K562 (cell line): Measurements from ENCODE around the gene TMIGD3. TPM values are rescaled to one million over a fixed set of nuclear protein-coding genes. Genes with fewer than 3 reads are reported as not detected.

ENCODE experiments used
- ATAC-seq: fragments of 200-7000 bp; cut with Tn5 transposase; 3 replicates; pipeline ENCODE4 v1.9.1; 2020; ENCODE audit warnings: moderate library complexity
- BruUV-seq: library from RNA; stranded (reverse); fragments of 400-500 nt; replicated peaks from 2 replicates; lab custom pipeline; 2021; lab: Mats Ljungman, UMichigan
- CTCF ChIA-PET: fragments of 300-600 bp; formaldehyde crosslinking; extraction: SDS; loops from one replicate; lab custom pipeline; 2021; ENCODE audit warnings: low intra/inter-chr PET ratio; lab: Yijun Ruan, JAX
- POLR2A ChIA-PET: fragments of 300-600, 350-650 bp; sonication (Branson Sonifier 250); formaldehyde crosslinking; extraction: SDS; loops from one replicate; lab custom pipeline; 2021; ENCODE audit warnings: antibody characterized with exemption, inconsistent platforms; lab: Yijun Ruan, JAX
- DNase-seq, 4 experiments: peaks; one replicate each; pipeline versions ENCODE4 v3.0.0 to v3.0.0-alpha.2; 2011 to 2018; ENCODE audit warnings: low spot score in 3 of 4, mixed read lengths in 3 of 4; ENCODE audit errors: extremely low read depth in 1 of 4
- FAIRE-seq: peaks from 2 replicates; lab custom pipeline; 2011; peaks lifted over from hg19 to GRCh38; lab: Jason Lieb, UNC
- H2AFZ ChIP-seq: 2 replicates; pipeline ENCODE4 v1.6.0; 2011; ENCODE audit warnings: low read depth, low read length, control low read depth, inconsistent platforms
- H3K27ac ChIP-seq: fragments of 200-600 bp; 3 replicates; pipeline ENCODE4 v1.8.0; 2011; ENCODE audit warnings: low read depth, mild to moderate bottlenecking, control low read depth, inconsistent platforms, low read length, moderate library complexity, mixed read lengths; ENCODE audit errors: extremely low read depth
- H3K27me3 ChIP-seq, 2 experiments: fragments of 300-600 bp in 1 of 2; 2 replicates in 1 of 2; 3 replicates in 1 of 2; pipeline versions ENCODE4 v1.6.0 to v1.8.0; 2011; ENCODE audit warnings: inconsistent platforms in 2 of 2, low read length in 2 of 2, mild to moderate bottlenecking in 1 of 2, mixed read lengths in 1 of 2, moderate library complexity in 1 of 2; ENCODE audit not compliant: control insufficient read depth in 2 of 2, insufficient read depth in 2 of 2
- H3K36me3 ChIP-seq: fragments of 300-600 bp; 3 replicates; pipeline ENCODE4 v1.8.0; 2011; ENCODE audit warnings: mild to moderate bottlenecking, low read length, inconsistent platforms; ENCODE audit not compliant: control insufficient read depth, insufficient read depth
- H3K4me1 ChIP-seq, 2 experiments: fragments of 200-600 bp in 1 of 2; replicated peaks in 1 of 2; 2 replicates in 1 of 2; 3 replicates in 1 of 2; pipeline versions ENCODE4 v1.5.1 to v1.8.0; 2011; ENCODE audit warnings: inconsistent platforms in 2 of 2, low read length in 2 of 2, mild to moderate bottlenecking in 1 of 2, mixed read lengths in 1 of 2, moderate library complexity in 1 of 2; ENCODE audit not compliant: control insufficient read depth in 2 of 2, insufficient read depth in 2 of 2
- H3K4me2 ChIP-seq: 2 replicates; pipeline ENCODE4 v1.6.1; 2011; ENCODE audit warnings: low read length, control low read depth, inconsistent platforms, mixed read lengths; ENCODE audit not compliant: insufficient read depth
- H3K4me3 ChIP-seq: fragments of 200-600 bp; sonication (generic), shearing (Covaris generic); 2 replicates; pipeline ENCODE4 v1.5.1; 2016; ENCODE audit warnings: control low read depth, inconsistent platforms
- H3K79me2 ChIP-seq: fragments of 200-600 bp; 3 replicates; pipeline ENCODE4 v1.8.0; 2011; ENCODE audit warnings: low read length, inconsistent platforms; ENCODE audit not compliant: control insufficient read depth, insufficient read depth
- H3K9ac ChIP-seq, 2 experiments: 2 replicates each; pipeline versions ENCODE4 v1.6.0 to v1.6.1; 2011; ENCODE audit warnings: low read depth in 2 of 2, low read length in 2 of 2, control low read depth in 1 of 2, inconsistent platforms in 1 of 2, mild to moderate bottlenecking in 1 of 2, mixed read lengths in 1 of 2; ENCODE audit not compliant: insufficient read depth in 1 of 2
- H3K9me1 ChIP-seq: one replicate; pipeline ENCODE4 v1.6.0; 2011; ENCODE audit warnings: inconsistent platforms, mild to moderate bottlenecking, low read length, moderate library complexity; ENCODE audit not compliant: control insufficient read depth, insufficient read depth
- H3K9me3 ChIP-seq: replicated peaks from 2 replicates; pipeline ENCODE4 v1.5.1; 2011; ENCODE audit warnings: low read depth, low read length, inconsistent platforms; ENCODE audit not compliant: control insufficient read depth, insufficient read depth
- H4K20me1 ChIP-seq: replicated peaks from 2 replicates; pipeline ENCODE4 v1.6.1; 2011; ENCODE audit warnings: low read length, inconsistent platforms, mixed read lengths; ENCODE audit not compliant: control insufficient read depth, insufficient read depth
- FOXJ2 ChIP-seq: fragments of 200-800 bp; sonication (Bioruptor generic); IDR thresholded peaks from 2 replicates; pipeline ENCODE4 v1.6.1; 2016; ENCODE audit warnings: missing genetic modification characterization, missing compliant biosample characterization
- HNRNPLL ChIP-seq: fragments of 200-400 bp; formaldehyde crosslinking; IDR thresholded peaks from 2 replicates; pipeline ENCODE4 v1.6.1; 2017; ENCODE audit warnings: low read length, low read depth, mild to moderate bottlenecking; ENCODE audit not compliant: poor library complexity, severe bottlenecking
- KLF6 ChIP-seq: fragments of 250-450 bp; sonication (Bioruptor Pico); IDR thresholded peaks from 2 replicates; pipeline ENCODE4 v1.4.0; 2020; ENCODE audit warnings: mild to moderate bottlenecking, moderate library complexity, borderline replicate concordance
- MECOM ChIP-seq: fragments of 250-450 bp; sonication (Bioruptor Pico); IDR thresholded peaks from 2 replicates; pipeline ENCODE4 v1.8.0; 2022; ENCODE audit warnings: inconsistent platforms
- NFRKB ChIP-seq: fragments of 450-650 bp; IDR thresholded peaks from 2 replicates; pipeline ENCODE4 v1.6.1; 2016; ENCODE audit warnings: low read depth
- PML ChIP-seq: IDR thresholded peaks from 2 replicates; pipeline ENCODE4 v1.6.1; 2012; ENCODE audit warnings: low read length, inconsistent platforms
- RBM14 ChIP-seq: fragments of 200-400 bp; formaldehyde crosslinking; IDR thresholded peaks from 2 replicates; pipeline ENCODE4 v1.6.1; 2018; ENCODE audit warnings: low read depth, mild to moderate bottlenecking, low read length, moderate library complexity, borderline replicate concordance; ENCODE audit not compliant: insufficient read depth
- TRIM24 ChIP-seq, 2 experiments: fragments of 450-650 bp; IDR thresholded peaks; 2 replicates each; pipeline ENCODE4 v1.6.1; 2016
- XRCC3 ChIP-seq: fragments of 450-650 bp; IDR thresholded peaks from 2 replicates; pipeline ENCODE4 v1.6.1; 2017; ENCODE audit warnings: mild to moderate bottlenecking, moderate library complexity
- ZFP36 ChIP-seq: fragments of 150-350 bp; IDR thresholded peaks from 2 replicates; pipeline ENCODE4 v1.6.1; 2018; ENCODE audit warnings: low read length, low read depth; ENCODE audit not compliant: partially characterized antibody
- ZNF717 ChIP-seq: fragments of 250-450 bp; sonication (Bioruptor Pico); IDR thresholded peaks from 2 replicates; pipeline ENCODE4 v1.5.0; 2021
- WGBS: fragments of 100-300 bp; shearing (Covaris generic); methylation state at CpG from one replicate; pipeline ENCODE4 v1.1.6; 2016; ENCODE audit warnings: low coverage, mixed read lengths; ENCODE audit not compliant: insufficient coverage; ENCODE audit errors: missing lambda C conversion rate; 5-methylcytosine and 5-hydroxymethylcytosine counted together
- in situ Hi-C: fragments of 300-500 bp; cut with MboI; formaldehyde crosslinking; loops from 4 replicates; pipeline ENCODE4 v1.15.0; 2018; ENCODE audit warnings: inconsistent platforms, mixed read lengths
- intact Hi-C: fragments of 100-400 bp; cut with micrococcal nuclease; formaldehyde crosslinking; loops from 2 replicates; pipeline ENCODE4 v1.14.2; 2022
- polyA plus RNA-seq, 8 experiments: library from polyadenylated mRNA; depleted of rRNA in 4 of 8; stranded (reverse) in 5 of 8; unstranded in 3 of 8; fragments of >200 nt; fragmentation: Nextera tagmentation in 2 of 8; fragmentation: Illumina TruSeq in 1 of 8; extraction: Ambion mirVana in 2 of 8; extraction: Trizol in 1 of 8; gene quantifications; 2 replicates each; pipeline versions ENCODE4 v1.2.1 to v1.2.3, GENCODE V29; 2011 to 2014; ENCODE audit warnings: inconsistent platforms in 1 of 8, missing spikeins in 1 of 8
- total RNA-seq, 7 experiments: library from RNA; depleted of rRNA in 6 of 7; stranded (reverse); fragments of >200 nt in 6 of 7; fragmentation: Illumina TruSeq in 2 of 7; extraction: Trizol in 2 of 7; gene quantifications; 2 replicates each; pipeline versions ENCODE4 v1.2.1 to v1.2.3, GENCODE V29; 2011 to 2021; ENCODE audit warnings: low replicate concordance in 1 of 7
- TF ChIP-seq, protein P1 (sequence below), 3 experiments: fragments of 200-800 bp in 1 of 3; fragments of 250-450 bp in 1 of 3; fragments of 450-650 bp in 1 of 3; sonication (Bioruptor Pico) in 1 of 3; sonication (Bioruptor generic) in 1 of 3; formaldehyde crosslinking in 1 of 3; IDR thresholded peaks; 2 replicates each; pipeline versions ENCODE4 v1.6.1 to v1.8.0; 2016 to 2022; ENCODE audit warnings: mild to moderate bottlenecking in 2 of 3, missing genetic modification characterization in 2 of 3, missing compliant biosample characterization in 1 of 3, moderate library complexity in 1 of 3
- TF ChIP-seq, protein P2 (sequence below): IDR thresholded peaks from 2 replicates; pipeline ENCODE4 v1.6.1; 2012; ENCODE audit warnings: low read depth, low read length, improper control_type of control experiment, borderline replicate concordance
- TF ChIP-seq, protein P3 (sequence below), 2 experiments: fragments of 150-350 bp in 1 of 2; IDR thresholded peaks; 2 replicates each; pipeline ENCODE4 v1.6.1; 2012 to 2016; ENCODE audit warnings: low read depth in 2 of 2, low read length in 2 of 2, mild to moderate bottlenecking in 1 of 2, moderate library complexity in 1 of 2

TMIGD3 gene
- total and polyA plus RNA-seq, 9 of the 15 experiments (the other 6 are each of a cell fraction or from before 2014, with no cell fraction given), result 0.11 to 0.13 (median 0.11) TPM; not detected in 6

DNA sequence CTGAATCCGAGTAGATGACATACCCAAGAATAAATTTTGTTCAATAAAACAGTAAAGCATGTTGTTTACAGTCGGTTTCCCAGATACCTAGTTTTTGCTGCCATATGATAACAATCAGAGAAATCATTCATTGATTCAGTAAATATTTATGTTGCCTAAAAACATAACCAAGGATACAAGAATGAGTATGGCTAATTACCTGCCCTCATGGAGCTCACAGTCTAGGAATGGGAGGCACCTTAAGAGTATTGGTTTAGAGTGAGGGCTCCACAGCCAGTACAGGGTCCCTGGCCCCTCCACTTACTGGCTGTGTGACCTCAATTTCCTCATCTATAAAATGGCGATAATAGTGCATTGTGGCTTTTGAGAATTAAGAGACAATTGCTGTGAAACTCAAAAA is 53.2 kb downstream of the TMIGD3 start:
- Histone ChIP-seq H4K20me1 (no peaks in the 10 kb centered on the region), H3K27me3 (no peaks in the 10 kb centered on the region), H3K4me3 (peak overlapping the region; percentile 76), H2AFZ (no peak overlapping the region), H3K36me3 (peaks cover 82% of the 10 kb centered on the region), H3K9ac (peak overlapping the region; percentile 98 to 99; a peak in 3 of 4 replicates), H3K79me2 (peaks cover 96% of the 10 kb centered on the region), H3K27ac (peak overlapping the region; percentile 95), H3K4me2 (peak overlapping the region; percentile 99), H3K9me1 (no peaks in the 10 kb centered on the region), H3K4me1 (peaks cover 13 to 28% of the 10 kb centered on the region in 2 experiments), H3K9me3 (no peaks in the 10 kb centered on the region)
- FAIRE-seq, result no peak
- WGBS, result 9% methylated on average over 3 of the region's 3 CpGs
- ATAC-seq, result no peak
- ChIA-PET CTCF (no interaction called here), POLR2A (interaction anchor here (0.7 to 5.4 kb wide), 6 partner anchors 11 to 57 kb away, joined by 3 to 40 read pairs (median 10); no protein-coding TSS in a partner anchor)
- intact Hi-C loops, result no loop called here
- peak in 1 of 4 experiments; percentile 28 for DNase-seq
- no TSS peak for BruUV-seq
- in situ Hi-C loops, result no loop called here
- TF ChIP-seq ZNF717 (CRISPR knock-in tag) (no peak), NFRKB (no peak), KLF6 (CRISPR knock-in tag) (no peak), ZFP36 (no peak), TRIM24 (IDR thresholded peaks at IDR 0.05) (peak in 1 of 2 experiments; percentile 56; a peak in 2 of 4 replicates), RBM14 (no peak), PML (0 out of 2 replicates have a peak, but pooled peaks have one; percentile 11), FOXJ2 (tag) (peak; percentile 75; the same call in 1 of the 2 replicates), MECOM (CRISPR knock-in tag) (no peak), XRCC3 (no peak), HNRNPLL (no peak)
- TF ChIP-seq, protein P1, sequence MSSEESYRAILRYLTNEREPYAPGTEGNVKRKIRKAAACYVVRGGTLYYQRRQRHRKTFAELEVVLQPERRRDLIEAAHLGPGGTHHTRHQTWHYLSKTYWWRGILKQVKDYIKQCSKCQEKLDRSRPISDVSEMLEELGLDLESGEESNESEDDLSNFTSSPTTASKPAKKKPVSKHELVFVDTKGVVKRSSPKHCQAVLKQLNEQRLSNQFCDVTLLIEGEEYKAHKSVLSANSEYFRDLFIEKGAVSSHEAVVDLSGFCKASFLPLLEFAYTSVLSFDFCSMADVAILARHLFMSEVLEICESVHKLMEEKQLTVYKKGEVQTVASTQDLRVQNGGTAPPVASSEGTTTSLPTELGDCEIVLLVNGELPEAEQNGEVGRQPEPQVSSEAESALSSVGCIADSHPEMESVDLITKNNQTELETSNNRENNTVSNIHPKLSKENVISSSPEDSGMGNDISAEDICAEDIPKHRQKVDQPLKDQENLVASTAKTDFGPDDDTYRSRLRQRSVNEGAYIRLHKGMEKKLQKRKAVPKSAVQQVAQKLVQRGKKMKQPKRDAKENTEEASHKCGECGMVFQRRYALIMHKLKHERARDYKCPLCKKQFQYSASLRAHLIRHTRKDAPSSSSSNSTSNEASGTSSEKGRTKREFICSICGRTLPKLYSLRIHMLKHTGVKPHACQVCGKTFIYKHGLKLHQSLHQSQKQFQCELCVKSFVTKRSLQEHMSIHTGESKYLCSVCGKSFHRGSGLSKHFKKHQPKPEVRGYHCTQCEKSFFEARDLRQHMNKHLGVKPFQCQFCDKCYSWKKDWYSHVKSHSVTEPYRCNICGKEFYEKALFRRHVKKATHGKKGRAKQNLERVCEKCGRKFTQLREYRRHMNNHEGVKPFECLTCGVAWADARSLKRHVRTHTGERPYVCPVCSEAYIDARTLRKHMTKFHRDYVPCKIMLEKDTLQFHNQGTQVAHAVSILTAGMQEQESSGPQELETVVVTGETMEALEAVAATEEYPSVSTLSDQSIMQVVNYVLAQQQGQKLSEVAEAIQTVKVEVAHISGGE (CRISPR knock-in tag; IDR thresholded peaks at IDR 0.05), result no peak
- TF ChIP-seq, protein P2, sequence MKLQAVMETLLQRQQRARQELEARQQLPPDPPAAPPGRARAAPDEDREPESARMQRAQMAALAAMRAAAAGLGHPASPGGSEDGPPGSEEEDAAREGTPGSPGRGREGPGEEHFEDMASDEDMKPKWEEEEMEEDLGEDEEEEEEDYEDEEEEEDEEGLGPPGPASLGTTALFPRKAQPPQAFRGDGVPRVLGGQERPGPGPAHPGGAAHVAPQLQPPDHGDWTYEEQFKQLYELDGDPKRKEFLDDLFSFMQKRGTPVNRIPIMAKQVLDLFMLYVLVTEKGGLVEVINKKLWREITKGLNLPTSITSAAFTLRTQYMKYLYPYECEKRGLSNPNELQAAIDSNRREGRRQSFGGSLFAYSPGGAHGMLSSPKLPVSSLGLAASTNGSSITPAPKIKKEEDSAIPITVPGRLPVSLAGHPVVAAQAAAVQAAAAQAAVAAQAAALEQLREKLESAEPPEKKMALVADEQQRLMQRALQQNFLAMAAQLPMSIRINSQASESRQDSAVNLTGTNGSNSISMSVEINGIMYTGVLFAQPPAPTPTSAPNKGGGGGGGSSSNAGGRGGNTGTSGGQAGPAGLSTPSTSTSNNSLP, result no peak
- TF ChIP-seq, protein P3, sequence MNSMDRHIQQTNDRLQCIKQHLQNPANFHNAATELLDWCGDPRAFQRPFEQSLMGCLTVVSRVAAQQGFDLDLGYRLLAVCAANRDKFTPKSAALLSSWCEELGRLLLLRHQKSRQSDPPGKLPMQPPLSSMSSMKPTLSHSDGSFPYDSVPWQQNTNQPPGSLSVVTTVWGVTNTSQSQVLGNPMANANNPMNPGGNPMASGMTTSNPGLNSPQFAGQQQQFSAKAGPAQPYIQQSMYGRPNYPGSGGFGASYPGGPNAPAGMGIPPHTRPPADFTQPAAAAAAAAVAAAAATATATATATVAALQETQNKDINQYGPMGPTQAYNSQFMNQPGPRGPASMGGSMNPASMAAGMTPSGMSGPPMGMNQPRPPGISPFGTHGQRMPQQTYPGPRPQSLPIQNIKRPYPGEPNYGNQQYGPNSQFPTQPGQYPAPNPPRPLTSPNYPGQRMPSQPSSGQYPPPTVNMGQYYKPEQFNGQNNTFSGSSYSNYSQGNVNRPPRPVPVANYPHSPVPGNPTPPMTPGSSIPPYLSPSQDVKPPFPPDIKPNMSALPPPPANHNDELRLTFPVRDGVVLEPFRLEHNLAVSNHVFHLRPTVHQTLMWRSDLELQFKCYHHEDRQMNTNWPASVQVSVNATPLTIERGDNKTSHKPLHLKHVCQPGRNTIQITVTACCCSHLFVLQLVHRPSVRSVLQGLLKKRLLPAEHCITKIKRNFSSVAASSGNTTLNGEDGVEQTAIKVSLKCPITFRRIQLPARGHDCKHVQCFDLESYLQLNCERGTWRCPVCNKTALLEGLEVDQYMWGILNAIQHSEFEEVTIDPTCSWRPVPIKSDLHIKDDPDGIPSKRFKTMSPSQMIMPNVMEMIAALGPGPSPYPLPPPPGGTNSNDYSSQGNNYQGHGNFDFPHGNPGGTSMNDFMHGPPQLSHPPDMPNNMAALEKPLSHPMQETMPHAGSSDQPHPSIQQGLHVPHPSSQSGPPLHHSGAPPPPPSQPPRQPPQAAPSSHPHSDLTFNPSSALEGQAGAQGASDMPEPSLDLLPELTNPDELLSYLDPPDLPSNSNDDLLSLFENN (IDR thresholded peaks at IDR 0.05; ENCODE audit: low read depth in 2 of 2, low read length in 2 of 2), result no peak
